Body of pancreas (tissue), 4 donors: ENCODE data around the gene FAM83B.

ENCODE experiments used
- CTCF ChIP-seq, 7 experiments: fragments of 450-650 bp in 4 of 7; fragments of 200-600 bp in 3 of 7; sonication (generic) in 3 of 7; IDR thresholded peaks; one replicate each; pipeline ENCODE4 v1.5.1; 2016 to 2019; ENCODE audit warnings: antibody characterized with exemption in 7 of 7
- POLR2A ChIP-seq, 3 donors: fragments of 450-650 bp; IDR thresholded peaks; one replicate each; pipeline ENCODE4 v1.6.1; 2016; ENCODE audit warnings: antibody characterized with exemption in 3 of 3, mild to moderate bottlenecking in 2 of 3

DNA sequence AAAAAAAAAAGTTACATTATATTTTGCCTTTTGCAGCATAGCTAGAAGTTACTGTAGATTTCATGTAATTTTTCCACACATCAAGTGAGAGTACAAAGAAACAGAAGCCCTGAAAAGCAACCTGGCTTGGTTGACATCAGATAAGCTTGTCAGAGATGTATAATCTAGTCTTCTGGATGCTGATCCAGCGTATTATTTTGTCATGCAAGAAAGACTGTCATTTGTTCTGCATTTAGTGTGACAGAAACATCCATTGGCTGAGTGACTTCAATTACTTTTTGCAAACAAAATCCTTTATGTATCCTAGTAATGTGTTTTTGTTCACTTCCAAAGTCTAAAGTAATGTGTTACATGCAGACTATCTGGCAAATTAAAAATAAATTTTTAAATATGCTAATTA lies 75.3 kb downstream of the FAM83B start:
- TF ChIP-seq CTCF (IDR thresholded peaks at IDR 0.05), result no peak
- TF ChIP-seq POLR2A (IDR thresholded peaks at IDR 0.05), result no peak
